Dedifferentiated amniotic fluid mesenchymal stem cell (primary cell): ENCODE data around the gene LSM14B.

ENCODE experiments used
- DNase-seq: peaks from one replicate; pipeline ENCODE4 v3.0.0-alpha.2; 2016; ENCODE audit errors: extremely low spot score

The LSM14B gene

DNA sequence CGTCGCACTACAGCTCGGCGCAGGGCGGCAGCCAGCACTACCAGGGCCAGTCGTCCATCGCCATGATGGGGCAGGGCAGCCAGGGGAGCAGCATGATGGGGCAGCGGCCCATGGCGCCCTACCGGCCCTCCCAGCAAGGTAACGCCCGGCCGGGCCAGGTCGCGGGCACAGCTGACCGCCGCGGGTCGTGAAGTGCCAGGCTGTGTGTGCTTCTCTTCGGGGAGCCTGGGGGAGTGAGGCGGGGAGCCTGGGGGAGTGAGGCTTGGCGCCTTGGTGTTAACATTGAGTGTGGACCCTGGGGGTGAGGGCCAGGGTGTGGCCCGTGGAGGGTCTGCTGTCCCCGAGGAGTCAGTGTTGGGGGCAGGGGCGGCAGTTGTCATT, 41.2 kb downstream of the LSM14B start:
- no peak for DNase-seq

DNA sequence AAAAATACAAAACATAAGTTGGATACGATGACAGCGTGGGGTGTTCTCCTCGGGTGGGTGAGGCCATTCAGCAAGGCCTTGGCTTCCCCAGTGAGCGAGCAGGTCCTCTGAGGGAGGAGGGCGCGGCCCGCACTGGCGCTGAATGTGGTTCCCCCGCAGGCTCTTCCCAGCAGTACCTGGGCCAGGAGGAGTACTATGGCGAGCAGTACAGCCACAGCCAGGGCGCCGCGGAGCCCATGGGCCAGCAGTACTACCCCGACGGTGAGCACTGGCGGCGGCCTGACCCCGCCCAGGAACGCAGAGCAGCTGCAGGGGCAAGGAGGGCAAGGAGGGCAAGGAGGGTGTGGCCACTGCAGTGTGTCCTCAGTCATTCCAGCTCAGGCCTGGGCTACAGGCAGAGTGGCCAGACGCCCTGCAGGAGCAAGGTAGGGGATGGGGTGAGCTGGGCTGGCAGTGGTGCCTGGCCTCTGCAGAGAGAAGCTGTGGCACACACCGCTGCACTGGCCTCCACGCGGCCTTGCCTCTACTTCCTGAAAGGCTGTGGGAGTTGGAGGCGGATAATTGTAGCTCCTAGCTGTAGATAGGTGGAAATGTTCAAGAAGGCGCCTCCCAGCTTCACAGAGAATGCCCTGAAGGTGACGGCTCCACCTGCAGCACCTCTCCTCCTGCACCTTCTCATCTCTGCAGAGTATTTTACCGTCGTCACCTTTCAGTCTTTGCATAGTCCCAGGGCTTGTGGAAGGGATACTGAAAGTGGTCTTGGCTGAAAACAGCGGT, 41.9 kb downstream of the LSM14B start:
- DNase-seq: no peak

DNA sequence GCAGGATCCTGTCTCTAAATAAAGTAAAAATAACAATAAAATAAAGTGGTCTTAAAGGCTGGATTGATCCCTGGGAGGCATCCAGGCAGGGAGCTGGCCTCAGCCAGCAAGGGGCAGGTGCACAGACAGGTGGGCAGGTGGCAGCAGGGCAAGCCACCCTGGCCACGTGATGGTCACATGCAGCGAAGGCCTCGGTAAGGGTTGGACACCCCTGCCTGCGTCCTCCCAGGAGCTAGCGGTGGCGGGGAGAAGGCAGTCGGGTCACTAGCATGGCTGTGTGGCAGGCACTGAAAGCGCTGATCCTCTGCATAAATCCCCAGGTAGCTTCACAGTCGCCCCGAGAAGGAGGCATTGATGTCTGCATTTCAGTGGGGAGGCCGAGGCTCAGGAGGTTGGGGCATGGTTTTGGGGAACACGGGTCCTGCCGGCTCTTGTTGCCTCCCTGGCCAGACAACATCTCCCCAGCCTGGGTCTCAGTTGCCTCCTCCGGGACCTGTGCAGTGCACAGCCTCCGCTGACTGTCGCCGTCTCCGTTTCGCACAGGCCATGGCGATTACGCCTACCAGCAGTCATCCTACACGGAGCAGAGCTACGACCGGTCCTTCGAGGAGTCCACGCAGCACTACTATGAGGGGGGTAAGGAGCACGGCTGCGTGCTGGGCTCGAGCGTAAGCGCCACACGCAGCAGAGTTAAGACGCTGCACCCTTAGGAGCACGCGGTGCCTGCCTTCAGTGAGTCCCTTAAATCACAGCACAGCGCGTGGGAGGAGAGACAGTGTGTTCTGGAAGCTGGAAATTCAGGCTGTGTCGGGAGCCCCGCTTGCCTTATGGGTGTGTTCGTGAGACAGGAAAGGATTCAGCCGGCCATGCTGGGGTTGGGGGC, 42.8 kb downstream of the LSM14B start:
- no peak for DNase-seq

DNA sequence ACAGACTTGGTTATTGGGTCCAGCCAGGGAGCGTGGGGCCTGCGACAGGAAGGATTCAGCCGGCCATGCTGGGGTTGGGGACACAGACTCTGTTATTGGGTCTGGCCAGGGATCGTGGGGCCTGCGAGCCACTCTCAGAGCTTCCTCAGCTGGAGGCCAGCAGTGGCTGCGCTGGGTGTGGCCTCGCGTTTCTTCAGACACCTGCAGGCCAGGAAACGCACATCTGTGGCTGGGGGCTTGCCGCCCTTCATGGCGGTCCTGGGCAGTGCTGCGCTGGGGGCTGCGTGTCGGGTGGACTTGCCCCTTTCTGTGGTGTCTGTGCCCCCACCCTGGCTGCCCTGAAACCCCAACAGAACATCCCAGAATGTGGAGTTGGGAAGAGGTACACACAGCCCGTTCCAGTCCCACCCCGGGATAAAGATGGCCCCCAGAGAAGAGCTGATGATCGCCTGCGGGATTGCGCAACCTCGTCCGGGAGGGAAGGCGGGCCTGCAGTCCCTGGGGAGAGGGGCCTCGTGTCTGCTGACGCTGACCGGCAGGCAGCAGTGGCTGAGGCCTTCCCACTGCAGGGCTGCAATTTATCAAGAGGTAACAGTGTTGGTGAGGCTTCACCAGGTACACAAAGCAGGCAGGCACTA, 43.6 kb downstream of the LSM14B start:
- no peak for DNase-seq

DNA sequence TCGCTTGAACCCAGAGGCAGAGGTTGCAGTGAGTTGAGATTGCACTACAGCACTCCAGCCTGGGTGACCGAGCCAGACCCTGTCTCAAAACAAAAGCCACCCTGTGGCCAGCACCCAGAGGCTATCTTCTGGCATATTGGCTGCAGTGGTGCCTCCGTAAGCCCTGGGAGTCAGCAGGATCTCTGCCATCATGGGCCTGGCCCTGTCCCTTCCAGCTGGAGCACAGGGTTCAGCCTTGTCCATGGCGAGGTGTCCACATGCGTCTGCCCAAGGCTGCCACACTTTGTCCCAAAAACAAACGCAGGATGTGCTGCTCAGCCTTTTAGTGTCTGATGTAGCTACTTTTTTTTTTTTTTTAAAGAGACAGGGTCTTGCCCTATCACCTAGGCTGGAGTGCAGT, 45.2 kb downstream of the LSM14B start:
- DNase-seq: no peak

DNA sequence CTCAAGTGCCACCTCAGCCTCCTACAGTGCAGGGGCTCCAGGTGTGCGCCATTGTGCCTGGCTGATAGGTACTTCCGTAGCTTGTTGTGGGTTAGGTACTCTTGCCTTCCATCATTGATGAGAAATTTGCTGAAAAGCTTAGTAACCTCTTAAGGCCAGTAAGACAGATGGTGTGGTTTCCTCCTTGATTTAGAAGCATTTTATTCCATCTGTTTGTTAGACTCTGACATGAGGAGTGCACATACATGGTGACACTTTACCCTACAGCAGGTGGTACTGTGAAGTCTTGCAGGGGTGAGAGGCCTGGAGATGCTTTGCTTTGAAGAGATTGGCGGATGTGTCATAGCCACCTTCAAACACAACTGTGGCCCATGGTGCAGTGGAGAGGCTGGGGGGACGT, 45.8 kb downstream of the LSM14B start:
- no peak for DNase-seq

DNA sequence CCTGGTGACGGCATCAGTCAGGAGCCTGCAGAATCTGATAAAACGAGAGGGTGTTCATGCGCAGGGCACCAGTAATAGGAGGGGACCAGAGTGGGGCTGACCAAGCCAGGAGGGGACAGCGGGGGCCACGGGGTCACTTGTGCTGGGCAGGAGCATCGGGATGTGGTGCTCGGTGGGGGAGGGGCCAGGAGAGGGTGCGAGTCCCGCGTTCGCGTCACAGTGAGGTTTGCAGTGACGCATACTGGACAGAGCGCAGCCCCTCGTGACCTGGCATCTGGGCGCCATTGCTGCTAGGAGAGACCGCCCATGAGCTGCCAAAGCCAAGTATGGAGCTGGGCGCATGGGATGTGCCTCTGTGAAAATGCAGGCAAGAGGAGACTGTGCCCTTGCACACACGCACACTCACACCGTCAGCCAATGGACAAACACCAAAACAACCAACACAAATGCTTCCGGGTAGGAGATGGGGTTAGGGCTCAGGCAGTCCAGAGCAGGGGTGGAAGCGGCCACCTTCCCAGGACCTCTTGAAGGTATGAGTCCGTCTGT, 46.7 kb downstream of the LSM14B start:
- no peak for DNase-seq

DNA sequence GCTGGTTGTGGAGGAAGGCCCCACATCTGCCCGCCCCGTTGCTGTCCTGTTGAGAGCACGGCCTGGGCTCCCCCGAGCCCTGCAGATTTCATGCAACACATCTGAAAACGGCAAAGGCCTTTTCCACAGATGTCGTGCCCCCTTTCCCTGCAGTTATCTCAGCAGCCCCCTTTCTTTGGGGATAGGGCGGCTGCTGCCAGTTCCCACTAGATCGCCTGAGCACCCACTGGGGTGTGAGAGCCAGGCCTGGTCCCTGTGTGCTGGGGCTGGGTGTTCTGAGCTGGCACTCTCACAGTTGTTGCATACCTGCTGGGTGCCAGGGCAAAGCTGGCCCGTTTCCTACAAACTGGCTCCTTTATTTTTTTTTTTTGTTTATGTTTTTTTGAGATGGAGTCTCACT, 48.3 kb downstream of the LSM14B start:
- DNase-seq: no peak

DNA sequence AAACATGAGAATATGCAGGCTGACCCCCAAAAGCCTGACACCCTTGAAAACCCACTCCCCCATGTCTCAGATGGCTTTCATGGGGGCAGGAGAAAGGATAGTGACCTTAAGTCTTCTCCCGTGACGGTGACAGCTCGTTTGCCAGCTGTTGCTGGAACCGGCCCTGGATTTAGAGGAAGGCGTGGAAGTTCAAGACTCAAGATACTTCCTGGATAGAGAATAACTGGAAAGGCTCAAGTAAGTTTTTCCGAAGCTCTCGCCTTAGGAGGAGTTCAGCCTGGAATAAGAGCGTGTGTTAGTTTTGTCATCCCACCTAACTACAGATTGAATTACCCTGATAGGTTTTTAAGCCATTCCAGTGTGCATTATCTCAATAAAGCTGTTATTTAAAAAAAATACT, 49.0 kb downstream of the LSM14B start:
- no peak for DNase-seq

DNA sequence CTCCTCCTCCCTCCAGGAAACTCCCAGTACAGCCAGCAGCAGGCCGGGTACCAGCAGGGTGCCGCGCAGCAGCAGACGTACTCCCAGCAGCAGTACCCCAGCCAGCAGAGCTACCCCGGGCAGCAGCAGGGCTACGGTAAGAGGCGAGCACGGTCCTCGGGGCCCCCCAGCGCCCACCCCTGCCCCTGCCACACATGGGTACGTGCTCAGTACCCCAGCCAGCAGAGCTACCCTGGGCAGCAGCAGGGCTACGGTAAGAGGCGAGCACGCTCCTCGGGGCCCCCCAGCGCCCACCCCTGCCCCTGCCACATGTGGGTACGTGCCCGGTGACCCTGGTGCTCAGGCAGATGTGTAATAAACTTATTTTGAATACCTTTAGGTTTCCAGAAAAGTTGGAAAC, 50.4 kb downstream of the LSM14B start:
- no peak for DNase-seq

DNA sequence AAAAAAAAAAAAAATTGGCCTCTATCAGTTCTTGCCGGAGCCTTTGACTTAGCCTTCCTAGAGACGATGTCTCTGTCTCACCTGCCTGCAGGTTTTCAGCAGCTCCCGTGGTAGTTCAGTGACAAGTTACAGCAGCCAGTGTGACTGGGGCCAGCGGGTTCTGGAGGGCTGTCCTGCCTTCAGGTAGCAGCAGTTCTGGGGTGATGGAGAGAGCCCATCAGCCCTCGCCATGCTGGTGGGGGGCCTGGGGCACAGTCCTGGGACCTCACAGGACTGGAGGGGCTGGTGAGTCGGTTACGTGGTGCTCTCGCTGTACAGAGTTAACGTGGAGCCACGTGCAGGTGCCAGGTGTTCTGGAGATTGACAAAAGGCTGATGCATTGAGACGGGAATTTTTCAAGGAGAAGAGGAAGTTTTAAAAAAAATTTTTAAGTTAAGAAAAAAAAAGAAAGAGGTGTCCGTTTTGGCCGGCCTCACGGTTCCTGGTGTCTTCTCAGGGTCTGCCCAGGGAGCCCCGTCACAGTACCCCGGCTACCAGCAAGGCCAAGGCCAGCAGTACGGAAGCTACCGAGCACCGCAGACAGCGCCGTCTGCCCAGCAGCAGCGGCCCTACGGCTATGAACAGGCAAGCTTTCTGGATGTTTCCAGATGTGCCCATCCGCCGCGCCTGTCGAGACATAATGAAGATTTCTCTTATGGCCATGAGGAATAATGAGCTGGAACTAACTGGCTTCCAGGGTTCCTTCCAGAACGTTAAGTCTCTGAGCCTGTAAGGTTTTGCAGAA, 51.9 kb downstream of the LSM14B start:
- no peak for DNase-seq

DNA sequence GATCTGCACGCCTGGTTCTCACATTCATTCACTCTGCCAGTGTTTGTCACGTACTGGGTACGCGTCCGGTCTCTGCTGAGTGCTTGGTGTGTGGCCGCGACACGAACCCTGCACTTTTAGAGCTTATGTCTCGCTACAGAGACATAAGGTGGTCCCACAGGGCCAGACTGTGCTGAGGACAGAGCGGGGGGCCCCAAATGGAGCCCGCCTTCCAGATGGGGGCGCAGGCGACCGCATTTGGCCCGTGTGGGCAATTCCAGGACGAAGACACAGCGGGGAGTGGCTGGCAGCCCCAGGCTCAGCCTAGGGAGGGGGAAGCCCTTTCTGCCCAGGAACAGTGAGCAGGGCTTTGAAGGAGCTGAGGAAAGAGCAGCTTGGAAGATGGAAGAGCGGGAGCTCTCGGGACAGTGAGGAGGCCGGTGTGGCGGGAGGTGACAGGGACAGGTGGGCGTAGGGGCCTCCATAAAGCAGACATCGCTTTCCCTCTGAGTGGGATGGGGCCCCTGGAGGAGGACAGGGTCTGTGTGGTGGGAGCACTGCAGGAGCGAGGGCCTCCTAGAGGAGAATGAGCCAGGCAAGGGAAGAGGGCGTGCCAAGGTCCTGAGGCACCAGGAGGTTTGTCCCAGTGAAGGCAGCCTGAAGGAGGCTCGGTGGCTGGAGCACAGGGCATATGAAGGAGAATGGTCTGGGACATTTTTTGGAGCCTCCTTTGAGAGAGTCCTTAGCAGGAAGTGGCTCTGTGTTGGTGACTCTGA, 52.8 kb downstream of the LSM14B start:
- DNase-seq: no peak

DNA sequence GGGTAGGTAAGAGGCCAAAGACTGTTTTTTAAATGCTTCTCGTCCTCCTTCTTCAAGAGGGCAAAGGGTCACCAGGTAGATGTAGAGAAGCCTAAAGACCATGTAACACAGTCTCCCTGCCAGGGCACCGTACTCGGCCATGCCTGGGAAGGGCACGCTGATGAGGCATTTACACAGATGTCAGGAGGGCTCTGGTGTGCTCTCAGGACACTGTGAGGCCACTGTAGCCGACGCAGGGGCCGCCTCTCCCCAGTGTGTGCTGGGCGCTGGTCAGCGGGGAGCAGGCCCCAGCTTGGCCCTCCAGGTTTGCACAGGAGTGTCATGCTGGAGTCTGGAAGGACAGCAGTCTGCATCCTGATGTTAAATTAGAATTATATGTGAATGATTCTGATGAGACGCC, 53.4 kb downstream of the LSM14B start:
- DNase-seq: no peak

DNA sequence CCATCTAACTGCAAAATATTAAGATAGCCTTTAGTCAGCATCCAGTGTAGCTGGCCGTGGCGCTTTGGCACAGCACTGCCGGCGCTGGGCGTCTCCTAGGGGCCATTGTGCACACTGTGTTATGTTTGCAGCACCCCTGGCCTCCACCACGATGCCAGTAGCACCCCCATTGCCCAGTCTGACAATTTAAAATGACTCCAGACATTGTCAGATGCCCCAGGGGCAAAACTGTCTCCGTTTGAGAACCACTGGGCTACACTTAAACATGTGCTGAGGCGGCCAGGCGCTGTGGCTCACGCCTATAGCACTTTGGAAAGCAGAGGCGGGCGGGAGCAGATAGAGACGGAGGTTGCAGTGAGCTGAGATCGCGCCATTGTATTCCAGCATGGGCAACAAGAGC, 54.6 kb downstream of the LSM14B start:
- no peak for DNase-seq

DNA sequence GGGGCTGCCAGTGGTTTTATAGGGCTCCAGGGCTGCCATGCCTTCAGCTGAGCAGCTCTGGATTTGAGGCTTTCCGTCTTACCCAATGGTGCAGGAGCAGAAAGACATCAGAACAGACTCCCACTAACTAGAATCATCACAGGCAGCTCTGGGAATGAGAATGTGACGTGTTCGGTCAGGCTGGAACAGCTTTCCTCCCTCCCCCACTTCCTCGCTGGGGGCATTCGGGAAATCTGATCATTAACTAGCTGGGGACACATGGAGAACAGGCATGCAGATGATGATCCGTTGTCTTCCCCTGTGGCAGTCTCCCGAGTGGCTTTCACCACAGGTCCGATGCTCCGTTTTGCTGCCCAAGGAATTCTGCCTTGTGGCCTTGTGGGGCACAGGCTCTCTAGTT, 55.0 kb downstream of the LSM14B start:
- DNase-seq: no peak

DNA sequence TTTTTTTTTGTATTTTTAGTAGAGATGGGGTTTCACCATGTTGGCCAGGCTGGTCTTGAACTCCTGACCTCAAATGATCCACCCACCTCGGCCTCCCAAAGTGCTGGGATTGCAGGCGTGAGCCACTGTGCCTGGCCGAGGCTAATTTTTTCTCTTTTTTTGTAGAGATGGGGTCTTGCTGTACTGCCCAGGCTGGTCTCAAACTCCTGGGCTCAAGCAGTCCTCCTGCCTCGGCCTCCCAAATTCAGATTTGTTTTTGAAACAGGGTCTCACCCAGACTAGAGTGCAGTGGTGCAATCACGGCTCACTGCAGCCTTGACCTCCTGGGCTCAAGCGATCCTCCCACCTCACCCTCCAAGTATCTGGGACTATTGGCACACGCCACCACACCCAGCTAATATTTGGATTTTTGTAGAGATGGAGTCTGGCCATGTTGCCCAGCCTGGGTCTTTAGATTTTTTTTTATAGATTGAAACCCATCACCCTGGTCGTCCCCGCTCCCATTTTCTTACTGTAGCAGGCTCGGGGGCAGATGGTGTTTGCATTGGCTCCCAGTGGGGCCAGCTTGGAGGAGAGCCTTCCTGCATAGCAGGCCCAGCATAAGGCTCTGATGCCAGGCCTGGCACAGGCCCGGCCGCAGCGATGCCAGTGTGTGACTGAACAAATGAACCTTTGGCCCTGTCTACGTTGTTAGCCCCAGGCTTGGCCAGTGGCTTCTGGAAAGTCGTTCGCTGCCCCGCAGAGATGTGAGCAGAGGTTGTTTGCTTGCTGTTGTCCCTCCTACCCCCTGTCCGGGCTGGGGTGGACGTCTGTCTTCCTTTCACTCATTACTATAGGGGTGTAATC, 56.3 kb downstream of the LSM14B start:
- DNase-seq: no peak

DNA sequence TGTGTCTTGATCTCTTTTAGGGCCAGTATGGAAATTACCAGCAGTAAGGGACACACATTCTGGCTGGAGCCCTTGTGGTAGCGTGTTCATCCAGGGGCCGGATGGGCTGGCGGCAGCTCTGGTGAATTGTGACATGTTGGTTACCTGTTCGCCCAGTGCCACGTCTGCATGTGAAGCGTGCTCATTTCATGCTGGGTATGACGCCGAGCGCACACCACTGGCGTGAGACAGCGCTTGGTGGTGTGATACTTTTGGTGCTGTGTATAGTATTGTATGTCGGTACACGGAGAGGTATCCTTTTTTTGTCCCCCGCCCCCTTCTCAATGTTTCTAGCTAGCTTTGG, 56.9 kb downstream of the LSM14B start:
- no peak for DNase-seq

DNA sequence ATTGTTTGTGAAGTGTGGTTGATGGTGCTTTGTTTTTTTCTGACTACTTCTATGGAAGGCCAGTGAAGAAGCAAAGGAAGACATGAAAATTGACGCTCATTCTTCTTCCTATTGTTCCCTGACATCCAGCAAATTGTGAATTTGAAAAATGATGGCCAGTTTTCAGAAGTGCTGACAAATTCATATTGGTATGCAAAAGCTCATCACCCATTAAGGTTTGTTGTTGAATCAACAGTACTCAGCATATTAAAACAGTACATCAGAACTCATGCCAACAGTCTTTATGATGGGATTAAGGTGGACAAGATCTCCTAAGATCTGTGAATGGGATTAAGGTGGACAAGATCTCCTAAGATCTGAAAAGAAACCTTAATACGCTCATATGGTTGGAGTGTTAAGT, 59.5 kb downstream of the LSM14B start:
- no peak for DNase-seq

DNA sequence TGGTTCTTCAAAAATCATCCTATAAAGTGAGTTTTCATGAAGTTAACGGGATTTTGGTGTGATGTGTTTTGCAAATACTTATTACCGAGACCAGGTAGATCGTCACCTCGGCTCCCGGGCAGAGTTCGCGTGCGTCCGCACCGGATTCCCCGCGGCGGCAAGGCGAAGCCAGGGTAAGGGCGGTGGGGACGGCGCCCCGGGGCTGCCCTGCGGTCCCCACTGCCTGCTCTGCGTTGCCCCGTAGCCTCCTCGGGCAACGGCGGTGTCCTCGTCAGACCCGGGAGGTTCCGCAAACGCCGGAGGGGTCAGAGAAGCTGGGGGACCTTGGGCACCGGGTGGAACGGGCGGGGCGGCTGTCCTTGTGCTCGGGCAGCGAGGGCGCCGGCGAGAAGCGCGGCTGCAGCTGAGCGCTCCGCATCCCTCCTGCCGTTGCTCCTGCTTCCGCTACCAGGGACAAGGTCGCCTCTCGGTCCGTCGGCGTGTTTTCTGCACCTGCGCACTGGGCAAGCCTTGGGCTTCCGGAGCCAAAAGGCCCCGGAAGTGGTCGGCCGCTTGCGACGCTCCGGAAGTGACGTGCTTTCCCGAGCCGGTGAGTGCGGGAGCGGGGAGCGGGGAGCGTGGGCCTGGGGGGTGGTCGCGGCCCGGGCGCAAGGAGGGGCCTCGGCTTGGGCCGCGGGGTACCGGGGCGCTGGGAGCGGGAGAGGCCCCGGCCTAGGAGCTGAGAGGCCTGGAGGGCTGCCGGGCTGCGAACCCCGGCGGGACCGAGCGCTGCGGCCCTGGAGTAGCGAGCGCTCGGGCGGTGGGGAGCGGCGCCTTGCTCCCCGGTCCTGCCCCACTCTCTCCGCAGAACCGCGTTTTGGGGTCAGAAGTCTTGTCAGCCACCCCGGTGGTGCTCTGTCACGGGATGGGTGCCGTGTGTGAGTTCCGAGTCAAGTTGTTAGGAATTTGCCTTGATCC, 60.5 kb downstream of the LSM14B start, which contains the start of gene MTG2:
Gene MTG2, plus strand, starts transcription at position 560 of the 957 bp plus-strand sequence. CDS start 10,393 bp downstream, outside the sequence.
- peak; percentile 95 for DNase-seq
